HG02571 (cell line): ENCODE measurements around the gene CLPSL1.

Experiments used
- ATAC-seq: cut with Tn5 transposase; IDR thresholded peaks from one replicate; pipeline ENCODE4 v1.9.1; 2021; ENCODE audit warnings: mild to moderate bottlenecking, moderate library complexity; ENCODE audit not compliant: unreplicated experiment

CLPSL1 gene

DNA sequence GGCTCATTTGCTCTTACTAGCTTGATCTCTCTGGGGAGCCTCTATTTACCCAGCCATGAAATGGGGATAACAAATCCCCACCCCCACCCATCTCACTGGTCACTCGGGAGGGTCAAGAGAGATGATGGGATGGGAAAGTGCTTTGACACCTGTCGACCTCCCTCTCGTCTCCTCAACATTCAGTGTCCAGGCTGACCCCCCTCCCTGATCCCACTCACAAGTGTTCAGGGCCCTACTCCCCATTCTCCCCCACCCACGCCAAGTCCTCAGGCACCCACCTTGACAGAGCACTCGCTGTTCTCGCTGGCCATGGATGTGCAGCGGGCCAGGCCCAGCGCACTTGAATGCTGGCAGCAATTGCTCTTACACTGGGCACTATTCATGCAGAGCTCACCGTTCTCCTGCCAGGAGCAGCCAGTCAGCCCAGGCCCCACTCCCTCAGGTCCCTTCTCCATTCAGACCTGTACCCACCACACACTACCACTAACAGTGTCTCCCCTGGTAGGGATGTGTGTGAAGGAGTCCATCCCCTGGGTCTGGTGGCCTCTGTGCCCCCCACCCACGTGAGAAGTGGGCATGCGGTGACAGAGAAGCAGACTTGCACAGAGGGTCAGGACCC, 14.7 kb downstream of the CLPSL1 start:
- no peak for ATAC-seq

- ATAC-seq = no peak
Observed at GRCh38 chr6:35796236-35796635, 15.4 kb downstream of the CLPSL1 start.

GRCh38 chr6:35797837-35798526, 17.2 kb downstream of the CLPSL1 start:
- no peak for ATAC-seq

DNA sequence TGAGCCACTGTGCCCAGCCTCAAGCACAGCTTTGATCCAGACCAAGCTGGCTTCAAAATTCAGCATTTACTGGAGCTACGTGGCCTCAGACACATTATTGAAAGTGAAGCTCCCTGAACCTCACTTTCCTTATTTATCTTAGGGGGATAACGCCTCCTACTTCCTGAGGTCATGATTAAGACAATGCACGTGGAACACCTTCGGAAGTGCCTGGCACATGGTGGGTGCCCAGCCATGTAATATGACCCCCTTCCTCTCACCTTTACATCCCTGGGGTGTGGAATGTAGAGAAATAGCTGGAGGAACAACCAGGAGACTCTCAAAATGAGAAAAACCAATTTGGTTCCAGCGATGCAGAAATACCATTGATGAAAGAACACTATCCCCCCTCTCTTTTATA, 17.9 kb downstream of the CLPSL1 start:
- no peak for ATAC-seq

GRCh38 chr6:35801148-35801547, 20.3 kb downstream of the CLPSL1 start:
- no peak for ATAC-seq

GRCh38 chr6:35804996-35805736, 24.3 kb downstream of the CLPSL1 start, which contains the start of gene LHFPL5:
TSS of gene LHFPL5 (plus strand) at chr6:35805352. CDS start at chr6:35805671, 319 bp downstream.
- ATAC-seq = no peak

- no peak for ATAC-seq
Observed at GRCh38 chr6:35808688-35809087, 27.9 kb downstream of the CLPSL1 start.

DNA sequence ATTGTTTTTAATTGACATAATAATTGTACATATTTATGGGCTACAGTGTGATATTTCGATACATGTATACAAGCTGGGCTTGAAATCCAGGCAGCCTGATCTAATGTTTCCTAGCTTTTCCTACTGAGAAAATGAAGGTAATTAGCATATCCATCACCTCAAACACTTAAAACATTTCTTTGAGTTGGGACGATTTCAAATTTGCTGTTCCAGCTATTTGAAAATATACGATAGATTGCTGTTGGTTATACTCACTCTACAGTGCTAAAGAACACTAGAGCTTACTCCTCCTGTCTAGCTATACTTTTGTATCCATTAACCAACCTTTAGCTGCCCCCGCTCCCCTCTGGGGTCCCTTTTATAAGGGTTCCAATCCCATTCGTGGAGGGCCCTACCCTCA, 29.0 kb downstream of the CLPSL1 start:
- ATAC-seq = no peak

- ATAC-seq = no peak
Observed at GRCh38 chr6:35810971-35811698, 30.3 kb downstream of the CLPSL1 start.

- ATAC-seq = no peak
Observed at GRCh38 chr6:35811699-35811995, 30.8 kb downstream of the CLPSL1 start.

- no peak for ATAC-seq
Observed at GRCh38 chr6:35817515-35817914, 36.7 kb downstream of the CLPSL1 start.

GRCh38 chr6:35823601-35824000, 42.8 kb downstream of the CLPSL1 start:
- ATAC-seq = no peak

DNA sequence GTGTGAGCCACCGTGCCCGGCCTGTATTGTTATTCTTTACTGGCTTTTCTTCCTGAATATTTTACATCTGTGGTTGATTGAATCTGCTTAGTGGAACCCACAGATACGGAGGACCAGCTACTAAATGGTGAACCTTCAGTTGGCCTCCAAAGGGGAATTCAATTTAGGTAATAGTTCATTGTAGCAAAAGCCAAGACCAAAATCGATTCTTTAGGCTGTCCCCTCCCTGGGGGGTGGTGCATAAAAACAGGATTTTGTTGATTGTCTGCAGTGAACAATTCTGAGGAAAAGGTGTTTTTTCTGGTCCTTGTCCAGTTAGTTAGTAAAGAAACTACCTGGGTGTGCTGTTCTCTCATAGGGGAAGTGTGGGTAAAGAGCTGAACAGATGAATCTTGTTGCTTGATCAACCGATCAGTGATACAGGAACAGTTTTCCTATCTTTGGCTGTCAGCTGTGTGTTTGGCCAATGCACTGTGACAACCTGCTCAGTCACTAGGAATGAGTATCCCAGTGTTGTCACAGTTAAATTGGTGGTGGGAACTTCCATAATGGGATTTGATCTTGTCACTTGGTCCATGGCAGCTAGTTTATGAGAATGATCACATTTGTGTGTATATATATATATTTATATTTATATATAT, 43.9 kb downstream of the CLPSL1 start:
- ATAC-seq = no peak

- no peak for ATAC-seq
Observed at GRCh38 chr6:35829306-35829705, 48.5 kb downstream of the CLPSL1 start.

DNA sequence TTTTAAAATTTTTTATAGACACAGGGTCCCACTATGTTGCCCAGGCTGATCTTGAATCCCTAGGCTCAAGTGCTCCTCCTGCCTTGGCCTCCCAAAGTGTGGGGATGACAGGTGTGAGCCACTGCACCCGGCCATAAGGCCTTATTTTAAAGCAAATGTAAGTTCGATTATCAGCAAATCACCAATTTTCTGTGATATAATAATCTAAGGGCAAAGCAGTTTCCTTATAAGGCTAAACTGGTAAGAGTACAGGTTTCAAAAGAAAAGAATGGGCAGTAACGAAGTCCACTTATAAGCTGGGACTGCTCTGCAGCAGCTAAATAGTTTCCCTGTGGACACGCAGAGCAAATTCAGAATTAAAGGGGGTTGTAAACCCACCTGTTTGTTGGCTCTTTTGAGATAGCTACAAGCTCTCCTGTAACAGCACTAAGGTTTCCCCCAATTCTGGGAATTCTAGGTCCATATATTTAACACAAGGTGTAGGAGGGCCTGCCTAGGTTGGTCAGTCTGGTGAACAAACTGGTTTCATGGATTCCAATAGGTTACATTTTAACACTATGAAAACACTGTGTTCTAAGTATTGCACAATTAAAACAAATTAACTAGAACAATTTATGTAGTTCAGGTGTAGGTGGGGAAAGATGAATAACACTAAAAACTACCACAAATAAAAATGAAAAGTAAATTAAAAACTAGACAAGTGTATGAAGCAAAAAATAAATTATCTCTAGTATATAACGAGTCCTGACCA, 50.6 kb downstream of the CLPSL1 start:
- ATAC-seq = no peak

DNA sequence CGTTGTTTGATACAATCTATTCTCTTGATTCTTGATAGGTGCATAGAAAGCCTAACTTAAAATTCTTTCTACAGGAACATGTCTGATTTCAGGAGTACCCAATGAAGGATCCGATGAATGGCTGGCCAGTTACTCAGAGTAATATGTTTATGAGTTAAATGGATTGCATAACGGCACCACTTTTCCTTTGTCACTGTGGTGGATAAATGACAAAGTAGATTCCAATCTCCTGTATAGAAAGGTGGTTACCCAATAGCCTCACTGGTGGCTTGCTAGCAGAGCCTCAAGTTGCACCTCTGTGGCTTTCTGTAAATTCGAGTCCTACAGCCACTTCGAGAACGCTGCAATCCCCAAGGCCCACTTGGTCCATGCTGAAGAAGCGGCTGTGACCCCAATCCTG, 52.7 kb downstream of the CLPSL1 start:
- ATAC-seq = no peak
